Measurements from ENCODE around the gene CCDC68.
"Not testable (repeated sequence)": the region's sequence is repeated elsewhere in the genome, so short reads cannot be mapped to it uniquely, and the experiment has no call there.

DNA sequence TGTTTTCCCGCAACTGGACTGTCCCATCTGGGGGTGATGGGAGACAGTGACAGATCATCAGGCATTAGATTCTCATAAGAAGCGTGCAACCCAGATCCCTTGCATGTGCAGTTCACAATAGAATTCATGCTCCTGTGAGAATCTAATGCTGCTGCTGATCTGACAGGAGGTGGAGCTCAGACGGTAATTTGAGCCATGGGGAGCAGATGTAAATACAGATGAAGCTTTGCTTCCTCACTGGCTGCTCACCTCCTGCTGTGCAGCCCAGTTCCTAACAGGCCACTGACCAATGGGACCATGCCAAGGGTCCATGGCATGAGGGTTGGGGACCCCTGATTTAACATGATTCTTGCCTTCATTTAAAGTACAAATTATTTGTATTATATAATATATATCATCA, 104.2 kb downstream of the CCDC68 start:
- TF ChIP-seq, protein P1, sequence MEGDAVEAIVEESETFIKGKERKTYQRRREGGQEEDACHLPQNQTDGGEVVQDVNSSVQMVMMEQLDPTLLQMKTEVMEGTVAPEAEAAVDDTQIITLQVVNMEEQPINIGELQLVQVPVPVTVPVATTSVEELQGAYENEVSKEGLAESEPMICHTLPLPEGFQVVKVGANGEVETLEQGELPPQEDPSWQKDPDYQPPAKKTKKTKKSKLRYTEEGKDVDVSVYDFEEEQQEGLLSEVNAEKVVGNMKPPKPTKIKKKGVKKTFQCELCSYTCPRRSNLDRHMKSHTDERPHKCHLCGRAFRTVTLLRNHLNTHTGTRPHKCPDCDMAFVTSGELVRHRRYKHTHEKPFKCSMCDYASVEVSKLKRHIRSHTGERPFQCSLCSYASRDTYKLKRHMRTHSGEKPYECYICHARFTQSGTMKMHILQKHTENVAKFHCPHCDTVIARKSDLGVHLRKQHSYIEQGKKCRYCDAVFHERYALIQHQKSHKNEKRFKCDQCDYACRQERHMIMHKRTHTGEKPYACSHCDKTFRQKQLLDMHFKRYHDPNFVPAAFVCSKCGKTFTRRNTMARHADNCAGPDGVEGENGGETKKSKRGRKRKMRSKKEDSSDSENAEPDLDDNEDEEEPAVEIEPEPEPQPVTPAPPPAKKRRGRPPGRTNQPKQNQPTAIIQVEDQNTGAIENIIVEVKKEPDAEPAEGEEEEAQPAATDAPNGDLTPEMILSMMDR (IDR thresholded peaks at IDR 0.05; ENCODE audit: insufficient read depth, low read length): not testable (repeated sequence)
- not testable (repeated sequence) for TF ChIP-seq GABPA (IDR thresholded peaks at IDR 0.05; ENCODE audit: low read depth)

All from HL-60 (cell line).